ENCODE measurements around the gene SLC5A3.

- TF ChIP-seq CTCF (conservative IDR thresholded peaks at IDR 0.05) (no peak), ZFX (IDR thresholded peaks at IDR 0.05) (no peak)
Observed at GRCh38 chr21:34115160-34115559, 41.8 kb downstream of the SLC5A3 start.
